A549 (cell line): Measurements from ENCODE around the gene CEP128. TPM values are rescaled to one million over a fixed set of nuclear protein-coding genes. Genes with fewer than 3 reads are reported as not detected.

Experiments
- ATAC-seq, 2 experiments: fragments of 200-7000 bp in 1 of 2; fragments of >200 bp in 1 of 2; cut with Nextera tagmentation in 1 of 2; cut with Tn5 transposase in 1 of 2; 3 replicates each; pipeline versions ENCODE4 v1.8.0 to v1.9.1; 2018 to 2020; ENCODE audit warnings: mild to moderate bottlenecking in 1 of 2, moderate library complexity in 1 of 2
- CTCF ChIA-PET: fragments of 300-600 bp; sonication (Branson Sonifier 250); formaldehyde crosslinking; extraction: SDS; loops from one replicate; lab custom pipeline; 2021; ENCODE audit warnings: antibody characterized with exemption, inconsistent platforms; lab: Yijun Ruan, JAX
- POLR2A ChIA-PET: fragments of 350-600 bp; formaldehyde crosslinking; extraction: SDS; loops from one replicate; lab custom pipeline; 2021; ENCODE audit warnings: antibody characterized with exemption, inconsistent platforms; lab: Yijun Ruan, JAX
- DNase-seq, 2 experiments: peaks; one replicate each; pipeline versions ENCODE4 v3.0.0 to v3.0.0-alpha.2; 2011 to 2016; ENCODE audit warnings: low read depth in 1 of 2, low spot score in 1 of 2
- FAIRE-seq: peaks from 2 replicates; lab custom pipeline; 2011; peaks lifted over from hg19 to GRCh38; lab: Jason Lieb, UNC
- H3K27ac ChIP-seq, 2 experiments: fragments of >200 bp; sonication (Bioruptor Twin); formaldehyde crosslinking; 3 replicates each; pipeline ENCODE4 v1.5.1; 2016 to 2017
- H3K4me1 ChIP-seq: fragments of >200 bp; sonication (Bioruptor Twin); formaldehyde crosslinking; 3 replicates; pipeline ENCODE4 v1.6.1; 2016
- H3K4me2 ChIP-seq: fragments of >200 bp; sonication (Bioruptor Twin); formaldehyde crosslinking; 3 replicates; pipeline ENCODE4 v1.6.1; 2016
- H3K4me3 ChIP-seq: fragments of >200 bp; sonication (Bioruptor Twin); formaldehyde crosslinking; 3 replicates; pipeline ENCODE4 v1.5.1; 2016
- H3K9me3 ChIP-seq: fragments of >200 bp; sonication (Bioruptor Twin); formaldehyde crosslinking; 3 replicates; pipeline ENCODE4 v1.6.1; 2016
- ATOH8 ChIP-seq: fragments of 250-450 bp; sonication (Bioruptor Pico); IDR thresholded peaks from 2 replicates; pipeline ENCODE4 v1.5.0; 2020; ENCODE audit warnings: low read depth, mild to moderate bottlenecking, moderate library complexity
- BCL3 ChIP-seq: fragments of >200 bp; sonication (Bioruptor Twin); formaldehyde crosslinking; IDR thresholded peaks from 3 replicates; pipeline ENCODE4 v1.6.1; 2016
- CBX2 ChIP-seq: fragments of 200-600 bp; sonication (generic); IDR thresholded peaks from 2 replicates; pipeline ENCODE4 v1.6.1; 2016; ENCODE audit warnings: low read depth, mild to moderate bottlenecking, borderline replicate concordance
- CHD2 ChIP-seq: fragments of 150-350 bp; IDR thresholded peaks from 2 replicates; pipeline ENCODE4 v1.6.1; 2014; ENCODE audit warnings: low read length; ENCODE audit not compliant: partially characterized antibody
- E2F6 ChIP-seq: IDR thresholded peaks from 2 replicates; pipeline ENCODE4 v1.6.1; 2012; ENCODE audit warnings: low read depth, borderline replicate concordance
- ELK1 ChIP-seq: fragments of 150-350 bp; IDR thresholded peaks from 2 replicates; pipeline ENCODE4 v1.6.1; 2014; ENCODE audit warnings: low read depth, mild to moderate bottlenecking, low read length
- ESRRA ChIP-seq: fragments of 150-350 bp; IDR thresholded peaks from 2 replicates; pipeline ENCODE4 v1.6.1; 2014; ENCODE audit warnings: mild to moderate bottlenecking, low read length, borderline replicate concordance
- FOSB ChIP-seq: fragments of 250-450 bp; sonication (Bioruptor Pico); IDR thresholded peaks from 2 replicates; pipeline ENCODE4 v1.5.0; 2020; ENCODE audit warnings: mild to moderate bottlenecking, moderate library complexity
- FOXS1 ChIP-seq: fragments of 250-450 bp; sonication (Bioruptor Pico); IDR thresholded peaks from 2 replicates; pipeline ENCODE4 v1.5.0; 2020; ENCODE audit warnings: mild to moderate bottlenecking, moderate library complexity
- JUNB ChIP-seq: fragments of >200 bp; sonication (Bioruptor Twin); formaldehyde crosslinking; IDR thresholded peaks from 2 replicates; pipeline ENCODE4 v1.6.1; 2016
- KDM5A ChIP-seq: fragments of 200-600 bp; sonication (generic); IDR thresholded peaks from 2 replicates; pipeline ENCODE4 v1.6.1; 2016; ENCODE audit warnings: antibody characterized with exemption, mild to moderate bottlenecking
- MAFK ChIP-seq: fragments of 450-650 bp; IDR thresholded peaks from 2 replicates; pipeline ENCODE4 v1.6.1; 2014; ENCODE audit not compliant: partially characterized antibody
- MAX ChIP-seq: IDR thresholded peaks from 2 replicates; pipeline ENCODE4 v1.6.1; 2012
- MAZ ChIP-seq: fragments of 150-350 bp; IDR thresholded peaks from 2 replicates; pipeline ENCODE4 v1.6.1; 2014; ENCODE audit warnings: antibody characterized with exemption, low read depth, low read length, borderline replicate concordance
- MYC ChIP-seq: IDR thresholded peaks from 2 replicates; pipeline ENCODE4 v1.6.1; 2012; ENCODE audit warnings: mild to moderate bottlenecking, inconsistent platforms, low read length, improper control_type of control experiment, borderline replicate concordance
- NPAS2 ChIP-seq: fragments of 250-450 bp; sonication (Bioruptor Pico); IDR thresholded peaks from 2 replicates; pipeline ENCODE4 v1.8.0; 2022; ENCODE audit warnings: mild to moderate bottlenecking, moderate library complexity, borderline replicate concordance
- RFX5 ChIP-seq: fragments of 450-650 bp; IDR thresholded peaks from 2 replicates; pipeline ENCODE4 v1.7.1; 2014; ENCODE audit warnings: antibody characterized with exemption, mild to moderate bottlenecking, moderate library complexity
- TFCP2L1 ChIP-seq: fragments of 250-450 bp; sonication (Bioruptor Pico); IDR thresholded peaks from 2 replicates; pipeline ENCODE4 v1.5.0; 2021; ENCODE audit warnings: mild to moderate bottlenecking
- TP53 ChIP-seq: fragments of 250-450 bp; sonication (Bioruptor Pico); IDR thresholded peaks from 2 replicates; pipeline ENCODE4 v1.5.0; 2021; ENCODE audit warnings: mild to moderate bottlenecking, moderate library complexity
- ZC3H11A ChIP-seq: fragments of 450-650 bp; IDR thresholded peaks from 2 replicates; pipeline ENCODE4 v1.6.1; 2014; ENCODE audit warnings: antibody characterized with exemption, mild to moderate bottlenecking
- ZSCAN20 ChIP-seq: fragments of 250-450 bp; sonication (Bioruptor Pico); IDR thresholded peaks from 2 replicates; pipeline ENCODE4 v1.8.0; 2022; ENCODE audit warnings: mild to moderate bottlenecking, moderate library complexity
- WGBS: methylation state at CpG from one replicate; pipeline ENCODE4 v1.1.6; 2017; ENCODE audit errors: missing lambda C conversion rate; 5-methylcytosine and 5-hydroxymethylcytosine counted together
- polyA plus RNA-seq, 4 experiments: library from polyadenylated mRNA; depleted of rRNA in 3 of 4; stranded (reverse); fragments of >200 nt; fragmentation: RNase III in 1 of 4; extraction: RNeasy Plus Mini Kit Qiagen cat#74134 plus additional on column Dnase treatment in 1 of 4; gene quantifications; 2 replicates in 3 of 4; 3 replicates in 1 of 4; pipeline ENCODE4 v1.2.3, GENCODE V29; 2011 to 2017

Gene CEP128
- polyA plus RNA-seq, 2 of the 4 experiments (the other 2 are of a cell fraction), result 5.8 to 7.0 TPM

GRCh38 chr14:80944861-80945617 is 3.5 kb upstream of the CEP128 start:
- CTCF ChIA-PET, result no interaction called here
- ATAC-seq, result no peak
- 46% methylated on average over 5 of the region's 5 CpGs for WGBS
- FAIRE-seq, result no peak
- Histone ChIP-seq H3K4me2 (no peak overlapping the region), H3K4me1 (peaks cover 10% of the 10 kb centered on the region; the same call in 1 of the 3 replicates), H3K4me3 (no peak overlapping the region), H3K9me3 (no peaks in the 10 kb centered on the region; the same call in 2 of the 3 replicates), H3K27ac (no peak overlapping the region)
- DNase-seq, result no peak
- POLR2A ChIA-PET, result no interaction called here
- TF ChIP-seq TP53 (CRISPR knock-in tag) (no peak), FOSB (no peak), NPAS2 (CRISPR knock-in tag) (no peak), ELK1 (no peak), ZSCAN20 (CRISPR knock-in tag) (no peak), MAX (no peak), JUNB (no peak), ESRRA (no peak)

GRCh38 chr14:80942191-80942600 is 658 bp upstream of the CEP128 start:
- CTCF ChIA-PET, result interaction anchor here (1.1 to 1.6 kb wide), 5 partner anchors 8 to 250 kb away, joined by 3 to 5 read pairs (median 3); no protein-coding TSS in a partner anchor
- DNase-seq, result no peak
- Histone ChIP-seq H3K4me1 (peaks cover 10% of the 10 kb centered on the region; the same call in 1 of the 3 replicates), H3K27ac (peak overlapping the region; percentile 68 to 82), H3K4me3 (peak overlapping the region; percentile 35), H3K9me3 (no peaks in the 10 kb centered on the region), H3K4me2 (peak overlapping the region; percentile 76)
- no peak for FAIRE-seq
- WGBS, result 25% methylated on average over 5 of the region's 5 CpGs
- no peak for ATAC-seq
- TF ChIP-seq TFCP2L1 (CRISPR knock-in tag) (no peak), CHD2 (no peak), NPAS2 (CRISPR knock-in tag) (no peak), BCL3 (no peak), FOXS1 (CRISPR knock-in tag) (no peak)
- POLR2A ChIA-PET, result interaction anchor here (0.6 to 1.6 kb wide), 4 partner anchors 9 to 278 kb away, joined by 3 to 5 read pairs (median 4); partner anchors contain the start of gene GTF2A1

GRCh38 chr14:80940146-80940545 is 1.4 kb downstream of the CEP128 start:
- peak; percentile 28 for FAIRE-seq
- H3K27ac ChIP-seq, result no peak overlapping the region
- no peak for ATAC-seq

More at GRCh38 chr14:80940146-80940545, 1.4 kb downstream of the CEP128 start:
- ChIA-PET POLR2A (interaction anchor here (1.1 kb wide), 1 partner anchor 279 kb away, joined by 3 read pairs; no protein-coding TSS in a partner anchor), CTCF (no interaction called here)
- no peaks in the 10 kb centered on the region for H3K9me3 ChIP-seq
- H3K4me1 ChIP-seq, result peaks cover 10% of the 10 kb centered on the region; the same call in 1 of the 3 replicates
- no peak for DNase-seq
- H3K4me3 ChIP-seq, result no peak overlapping the region
- peak overlapping the region; percentile 77 for H3K4me2 ChIP-seq
- TF ChIP-seq JUNB (no peak), MAZ (no peak), RFX5 (no peak), MYC (no peak), E2F6 (no peak), KDM5A (no peak), ATOH8 (CRISPR knock-in tag) (no peak), CBX2 (no peak), ZC3H11A (no peak), MAFK (no peak)
- TF ChIP-seq, all 56 proteins: peak for 0
- WGBS, result 85% methylated on average over 1 of the region's 1 CpG
